H1 (cell line): Measurements from ENCODE around the gene PTPN9. TPM values are rescaled to one million over a fixed set of nuclear protein-coding genes. Genes with fewer than 3 reads are reported as not detected.

Source experiments
- CTCF ChIA-PET: fragments of 300-600 bp; sonication (Branson Sonifier 250); formaldehyde crosslinking; loops from one replicate; lab custom pipeline; 2021; ENCODE audit not compliant: partially characterized antibody; lab: Charles Lee
- POLR2A ChIA-PET: fragments of 300-600 bp; sonication (Branson Sonifier 250); formaldehyde crosslinking; loops from one replicate; lab custom pipeline; 2021; ENCODE audit warnings: inconsistent platforms; ENCODE audit not compliant: partially characterized antibody; lab: Charles Lee
- DNase-seq, 2 experiments: peaks; one replicate each; pipeline versions ENCODE4 v3.0.0 to v3.0.0-alpha.2; 2010 to 2022; ENCODE audit warnings: low spot score in 2 of 2, low read depth in 1 of 2, mixed read lengths in 1 of 2
- FAIRE-seq: peaks from 2 replicates; lab custom pipeline; 2011; peaks lifted over from hg19 to GRCh38; lab: Jason Lieb, UNC
- H2AFZ ChIP-seq: 2 replicates; pipeline ENCODE4 v1.8.1; 2012; ENCODE audit warnings: low read length, inconsistent platforms
- H2AK5ac ChIP-seq: 2 replicates; pipeline ENCODE4 v1.6.1; 2013; ENCODE audit warnings: low read depth, low read length
- H2BK120ac ChIP-seq: replicated peaks from 2 replicates; pipeline ENCODE3; 2013; ENCODE audit warnings: low read depth, low read length, inconsistent platforms
- H2BK12ac ChIP-seq: 2 replicates; pipeline ENCODE4 v1.6.1; 2013; ENCODE audit warnings: low read depth, low read length
- H2BK15ac ChIP-seq: 2 replicates; pipeline ENCODE4 v1.6.1; 2013; ENCODE audit warnings: low read length
- H2BK20ac ChIP-seq: 2 replicates; pipeline ENCODE4 v1.6.1; 2013; ENCODE audit warnings: low read length
- H2BK5ac ChIP-seq: 2 replicates; pipeline ENCODE4 v1.6.1; 2013; ENCODE audit warnings: low read depth, low read length
- H3K14ac ChIP-seq: 2 replicates; pipeline ENCODE4 v1.6.1; 2013; ENCODE audit warnings: inconsistent platforms; ENCODE audit not compliant: insufficient read length
- H3K18ac ChIP-seq: 2 replicates; pipeline ENCODE4 v1.6.1; 2013; ENCODE audit warnings: low read length; ENCODE audit errors: extremely low read depth
- H3K23ac ChIP-seq: 2 replicates; pipeline ENCODE4 v1.6.1; 2013; ENCODE audit warnings: inconsistent platforms; ENCODE audit not compliant: insufficient read length
- H3K23me2 ChIP-seq: 2 replicates; pipeline ENCODE4 v1.6.1; 2013; ENCODE audit warnings: low read depth, low read length
- H3K27ac ChIP-seq: 2 replicates; pipeline ENCODE4 v1.6.1; 2011; ENCODE audit warnings: low read depth, low read length, inconsistent platforms
- H3K27me3 ChIP-seq, 4 experiments: replicated peaks in 1 of 4; 1 replicate in 1 of 4; 2 replicates in 3 of 4; pipeline versions ENCODE4 v1.6.1 to v1.8.1; 2011 to 2013; ENCODE audit warnings: low read length in 3 of 4, mild to moderate bottlenecking in 3 of 4, inconsistent platforms in 2 of 4, mixed read lengths in 2 of 4, moderate library complexity in 1 of 4; ENCODE audit not compliant: control insufficient read depth in 3 of 4, insufficient read depth in 3 of 4; ENCODE audit errors: extremely low read depth in 1 of 4
- H3K36me3 ChIP-seq, 4 experiments: 2 replicates each; pipeline versions ENCODE4 v1.6.1 to v1.8.1; 2011 to 2013; ENCODE audit warnings: mild to moderate bottlenecking in 4 of 4, low read length in 3 of 4, moderate library complexity in 2 of 4, control low read depth in 1 of 4, inconsistent platforms in 1 of 4; ENCODE audit not compliant: insufficient read depth in 4 of 4, control insufficient read depth in 2 of 4
- H3K4ac ChIP-seq: replicated peaks from 2 replicates; pipeline ENCODE3; 2013; ENCODE audit warnings: low read length, low read depth, mixed read lengths, inconsistent platforms; ENCODE audit not compliant: insufficient read length
- H3K4me1 ChIP-seq, 4 experiments: replicated peaks in 1 of 4; 1 replicate in 1 of 4; 2 replicates in 3 of 4; pipeline versions ENCODE4 v1.6.1 to v1.8.1; 2011 to 2013; ENCODE audit warnings: low read length in 3 of 4, inconsistent platforms in 2 of 4, mixed read lengths in 1 of 4; ENCODE audit not compliant: insufficient read depth in 4 of 4, control insufficient read depth in 3 of 4
- H3K4me2 ChIP-seq, 2 experiments: 2 replicates each; pipeline versions ENCODE4 v1.6.1 to v1.8.1; 2011 to 2013; ENCODE audit warnings: low read depth in 2 of 2, low read length in 2 of 2, control low read depth in 1 of 2, inconsistent platforms in 1 of 2, mild to moderate bottlenecking in 1 of 2; ENCODE audit not compliant: insufficient read depth in 1 of 2
- H3K4me3 ChIP-seq, 4 experiments: fragments of 200-600, 300-600 bp in 1 of 4; sonication (generic), shearing (Covaris generic), sonication (Bioruptor Twin) in 1 of 4; 2 replicates each; pipeline versions ENCODE4 v1.5.1 to v1.8.1; 2011 to 2016; ENCODE audit warnings: low read length in 4 of 4, low read depth in 3 of 4, control low read depth in 2 of 4, inconsistent platforms in 2 of 4, mild to moderate bottlenecking in 2 of 4, mixed read lengths in 1 of 4, moderate library complexity in 1 of 4; ENCODE audit not compliant: insufficient read depth in 2 of 4; ENCODE audit errors: extremely low read depth in 1 of 4
- H3K56ac ChIP-seq: replicated peaks from 2 replicates; pipeline ENCODE3; 2013; ENCODE audit warnings: low read depth, mild to moderate bottlenecking, mixed read lengths, low read length, inconsistent platforms; ENCODE audit not compliant: insufficient read length
- H3K79me1 ChIP-seq: 2 replicates; pipeline ENCODE4 v1.6.1; 2013; ENCODE audit warnings: low read depth, low read length, control low read depth
- H3K79me2 ChIP-seq, 2 experiments: 2 replicates each; pipeline versions ENCODE4 v1.6.1 to v1.8.1; 2012 to 2013; ENCODE audit warnings: low read length in 2 of 2, mild to moderate bottlenecking in 2 of 2, inconsistent platforms in 1 of 2; ENCODE audit not compliant: insufficient read depth in 2 of 2, control insufficient read depth in 1 of 2
- H3K9ac ChIP-seq, 4 experiments: replicated peaks in 1 of 4; 1 replicate in 1 of 4; 2 replicates in 3 of 4; pipeline versions ENCODE4 v1.6.1 to v1.8.1; 2011 to 2013; ENCODE audit warnings: low read depth in 3 of 4, low read length in 3 of 4, control low read depth in 2 of 4, mild to moderate bottlenecking in 2 of 4, moderate library complexity in 2 of 4, inconsistent platforms in 1 of 4; ENCODE audit errors: extremely low read depth in 1 of 4
- H3K9me3 ChIP-seq, 2 experiments: 2 replicates each; pipeline versions ENCODE4 v1.6.1 to v1.8.1; 2012 to 2013; ENCODE audit warnings: mild to moderate bottlenecking in 2 of 2, moderate library complexity in 2 of 2, control low read depth in 1 of 2, inconsistent platforms in 1 of 2, low read depth in 1 of 2, low read length in 1 of 2, mixed read lengths in 1 of 2; ENCODE audit not compliant: insufficient read depth in 2 of 2
- H4K20me1 ChIP-seq, 2 experiments: replicated peaks in 1 of 2; 2 replicates each; pipeline versions ENCODE3 to v1.8.1; 2011 to 2013; ENCODE audit warnings: inconsistent platforms in 2 of 2, low read length in 2 of 2, mild to moderate bottlenecking in 1 of 2; ENCODE audit not compliant: insufficient read depth in 2 of 2, control insufficient read depth in 1 of 2
- H4K5ac ChIP-seq: 2 replicates; pipeline ENCODE4 v1.6.1; 2013; ENCODE audit warnings: low read length, low read depth, mixed read lengths, inconsistent platforms; ENCODE audit not compliant: insufficient read length
- H4K8ac ChIP-seq: 2 replicates; pipeline ENCODE4 v1.8.0; 2013; ENCODE audit warnings: mild to moderate bottlenecking, moderate library complexity, low read length, inconsistent platforms; ENCODE audit not compliant: insufficient read depth; ENCODE audit errors: extremely low read depth
- H4K91ac ChIP-seq: replicated peaks from 2 replicates; pipeline ENCODE3; 2013; ENCODE audit warnings: low read length, mixed read lengths, inconsistent platforms; ENCODE audit not compliant: insufficient read length
- BCL11A ChIP-seq, 2 experiments: IDR thresholded peaks; one replicate each; pipeline ENCODE4 v1.6.1; 2011; ENCODE audit warnings: low read depth in 2 of 2, low read length in 2 of 2, mild to moderate bottlenecking in 2 of 2
- GTF2F1 ChIP-seq: IDR thresholded peaks from 2 replicates; pipeline ENCODE4 v1.6.1; 2012; ENCODE audit warnings: low read depth, low read length, improper control_type of control experiment, borderline replicate concordance
- JUN ChIP-seq: IDR thresholded peaks from 2 replicates; pipeline ENCODE4 v1.6.1; 2011; ENCODE audit warnings: low read depth, mild to moderate bottlenecking, improper control_type of control experiment, low read length
- KDM5A ChIP-seq: fragments of 200-600 bp; IDR thresholded peaks from 2 replicates; pipeline ENCODE4 v1.7.1; 2012; ENCODE audit warnings: mild to moderate bottlenecking, low read length, inconsistent platforms, mixed read lengths
- MAFK ChIP-seq: IDR thresholded peaks from 2 replicates; pipeline ENCODE4 v1.6.1; 2012; ENCODE audit warnings: low read depth, mild to moderate bottlenecking, improper control_type of control experiment, low read length
- POLR2AphosphoS5 ChIP-seq: IDR thresholded peaks from 2 replicates; pipeline ENCODE4 v1.6.1; 2011; ENCODE audit warnings: low read depth, low read length
- SP1 ChIP-seq: IDR thresholded peaks from 2 replicates; pipeline ENCODE4 v1.6.1; 2011; ENCODE audit warnings: low read depth, low read length
- WGBS, 2 experiments: shearing (Covaris generic) in 1 of 2; methylation state at CpG; one replicate each; pipeline versions ENCODE4 v1.1.6 to v1.1.7; 2013 to 2015; ENCODE audit warnings: low lambda C conversion rate in 2 of 2, mixed read lengths in 2 of 2, inconsistent platforms in 1 of 2, low coverage in 1 of 2, missing lambda C conversion rate in 1 of 2; ENCODE audit not compliant: insufficient replicate concordance in 2 of 2, insufficient coverage in 1 of 2, insufficient read length in 1 of 2; ENCODE audit errors: extremely low coverage in 1 of 2, missing lambda C conversion rate in 1 of 2; 5-methylcytosine and 5-hydroxymethylcytosine counted together
- polyA plus RNA-seq, 7 experiments: library from polyadenylated mRNA; depleted of rRNA in 3 of 7; stranded (reverse) in 5 of 7; unstranded in 2 of 7; fragments of >200 nt in 5 of 7; fragments of 200-250 nt in 2 of 7; gene quantifications; 1 replicate in 5 of 7; 2 replicates in 1 of 7; 4 replicates in 1 of 7; pipeline versions ENCODE4 v1.2.1 to v1.2.3, GENCODE V29; 2011 to 2013; ENCODE audit warnings: missing spikeins in 2 of 7, mixed read lengths in 2 of 7
- total RNA-seq: library from RNA; stranded (reverse); fragmentation: NEBNext Ultra II Directional; extraction: Animal tissue kit (Norgen Biotek cat#: 25700); gene quantifications from 2 replicates; pipeline ENCODE4 v1.2.1, GENCODE V29; 2021
- TF ChIP-seq, protein P1 (sequence below), 3 experiments: IDR thresholded peaks; 1 replicate in 2 of 3; 2 replicates in 1 of 3; pipeline versions ENCODE4 v1.5.1 to v1.6.1; 2011; ENCODE audit warnings: low read length in 3 of 3, mild to moderate bottlenecking in 3 of 3, inconsistent platforms in 2 of 3, low read depth in 1 of 3, moderate library complexity in 1 of 3; ENCODE audit not compliant: insufficient read depth in 1 of 3; ENCODE audit errors: control extremely low read depth in 1 of 3
- TF ChIP-seq, protein P2 (sequence below): IDR thresholded peaks from 2 replicates; pipeline ENCODE4 v1.6.1; 2011; ENCODE audit warnings: low read length, improper control_type of control experiment

The PTPN9 gene
- total and polyA plus RNA-seq, 2 of the 8 experiments (the other 6 are each of a cell fraction or from before 2014, with no cell fraction given), result 46.6 to 57.4 TPM

DNA sequence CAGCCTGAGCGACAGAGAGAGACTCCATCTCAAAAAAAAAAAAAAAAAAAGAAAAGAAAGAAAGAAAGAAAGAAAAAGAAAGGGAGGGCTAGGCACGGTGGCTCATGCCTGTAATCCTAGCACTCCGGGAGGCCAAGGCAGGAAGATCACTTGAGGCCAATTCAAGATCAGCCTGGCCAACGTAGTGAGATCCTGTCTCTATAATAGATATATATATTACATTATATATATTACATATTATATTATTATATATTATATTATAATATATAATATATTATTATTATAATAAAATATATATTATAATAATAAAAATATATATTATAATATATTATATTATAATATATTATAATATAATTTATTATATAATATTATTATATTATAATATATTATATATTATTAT, 48.9 kb downstream of the PTPN9 start:
- peaks cover 0 to 6% (median 2%) of the 10 kb centered on the region in 4 experiments; a peak in 2 of 8 replicates for H3K36me3 ChIP-seq
- H3K79me1 ChIP-seq, result no peaks in the 10 kb centered on the region; the same call in 1 of the 2 replicates
- H3K14ac ChIP-seq, result no peak overlapping the region
- H3K23ac ChIP-seq, result no peak overlapping the region
- H3K9ac ChIP-seq, result no peak overlapping the region
- TF ChIP-seq POLR2AphosphoS5 (no peak), GTF2F1 (no peak), JUN (no peak), KDM5A (no peak), SP1 (no peak), MAFK (no peak), BCL11A (IDR thresholded peaks at IDR 0.05; ENCODE audit: low read depth in 2 of 2, low read length in 2 of 2) (no peak)
- TF ChIP-seq, protein P1, sequence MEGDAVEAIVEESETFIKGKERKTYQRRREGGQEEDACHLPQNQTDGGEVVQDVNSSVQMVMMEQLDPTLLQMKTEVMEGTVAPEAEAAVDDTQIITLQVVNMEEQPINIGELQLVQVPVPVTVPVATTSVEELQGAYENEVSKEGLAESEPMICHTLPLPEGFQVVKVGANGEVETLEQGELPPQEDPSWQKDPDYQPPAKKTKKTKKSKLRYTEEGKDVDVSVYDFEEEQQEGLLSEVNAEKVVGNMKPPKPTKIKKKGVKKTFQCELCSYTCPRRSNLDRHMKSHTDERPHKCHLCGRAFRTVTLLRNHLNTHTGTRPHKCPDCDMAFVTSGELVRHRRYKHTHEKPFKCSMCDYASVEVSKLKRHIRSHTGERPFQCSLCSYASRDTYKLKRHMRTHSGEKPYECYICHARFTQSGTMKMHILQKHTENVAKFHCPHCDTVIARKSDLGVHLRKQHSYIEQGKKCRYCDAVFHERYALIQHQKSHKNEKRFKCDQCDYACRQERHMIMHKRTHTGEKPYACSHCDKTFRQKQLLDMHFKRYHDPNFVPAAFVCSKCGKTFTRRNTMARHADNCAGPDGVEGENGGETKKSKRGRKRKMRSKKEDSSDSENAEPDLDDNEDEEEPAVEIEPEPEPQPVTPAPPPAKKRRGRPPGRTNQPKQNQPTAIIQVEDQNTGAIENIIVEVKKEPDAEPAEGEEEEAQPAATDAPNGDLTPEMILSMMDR (IDR thresholded peaks at IDR 0.05; ENCODE audit: control extremely low read depth in 1 of 3, insufficient read depth in 1 of 3, low read depth in 1 of 3, low read length in 3 of 3), result no peak
- TF ChIP-seq, protein P2, sequence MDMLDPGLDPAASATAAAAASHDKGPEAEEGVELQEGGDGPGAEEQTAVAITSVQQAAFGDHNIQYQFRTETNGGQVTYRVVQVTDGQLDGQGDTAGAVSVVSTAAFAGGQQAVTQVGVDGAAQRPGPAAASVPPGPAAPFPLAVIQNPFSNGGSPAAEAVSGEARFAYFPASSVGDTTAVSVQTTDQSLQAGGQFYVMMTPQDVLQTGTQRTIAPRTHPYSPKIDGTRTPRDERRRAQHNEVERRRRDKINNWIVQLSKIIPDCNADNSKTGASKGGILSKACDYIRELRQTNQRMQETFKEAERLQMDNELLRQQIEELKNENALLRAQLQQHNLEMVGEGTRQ, result no peak
- H3K9me3 ChIP-seq, result no peaks in the 10 kb centered on the region
- H3K56ac ChIP-seq, result no peak overlapping the region
- peaks cover 0 to 6% (median 0%) of the 10 kb centered on the region in 4 experiments; a peak in 1 of 7 replicates for H3K4me1 ChIP-seq
- H4K8ac ChIP-seq, result no peak overlapping the region
- no peak overlapping the region for H4K91ac ChIP-seq
- no peak overlapping the region for H4K5ac ChIP-seq
- peaks cover 6 to 8% of the 10 kb centered on the region in 2 experiments for H4K20me1 ChIP-seq
- no peak overlapping the region for H3K18ac ChIP-seq
- H3K4me2 ChIP-seq, result no peak overlapping the region
- no peak overlapping the region for H2BK15ac ChIP-seq
- WGBS, 2 experiments, result 91% methylated on average over 3 of the region's 4 CpGs; no CpG with 5 or more reads in 1 of the 2 experiments
- FAIRE-seq (no peak), DNase-seq (no peak)
- H2AFZ ChIP-seq, result no peak overlapping the region
- H2BK20ac ChIP-seq, result no peak overlapping the region
- H3K23me2 ChIP-seq, result no peaks in the 10 kb centered on the region
- ChIA-PET CTCF (interaction anchor here (0.6 kb wide), 1 partner anchor 18 kb away, joined by 3 read pairs; no protein-coding TSS in a partner anchor), POLR2A (no interaction called here)
- no peak overlapping the region for H3K4me3 ChIP-seq
- H3K4ac ChIP-seq, result no peak overlapping the region
- peaks cover under 1 to 58% of the 10 kb centered on the region in 2 experiments; a peak in 3 of 4 replicates for H3K79me2 ChIP-seq
- no peak overlapping the region for H2BK120ac ChIP-seq
- H3K27me3 ChIP-seq, result no peaks in the 10 kb centered on the region
- H2BK5ac ChIP-seq, result no peak overlapping the region
- H3K27ac ChIP-seq, result no peak overlapping the region
- no peak overlapping the region for H2AK5ac ChIP-seq
- no peak overlapping the region for H2BK12ac ChIP-seq
